HFF-Myc (cell line): ENCODE data around the gene NCR2.

Source experiments
- DNase-seq: peaks from one replicate; pipeline ENCODE4 v3.0.0-alpha.2; 2011; ENCODE audit warnings: low read depth; ENCODE audit errors: extremely low read depth
- H3K4me3 ChIP-seq: replicated peaks from 2 replicates; pipeline ENCODE4 v1.5.1; 2011; ENCODE audit warnings: low read depth, mild to moderate bottlenecking, control low read depth, low read length
- CTCF ChIP-seq: IDR thresholded peaks from 2 replicates; pipeline ENCODE4 v1.5.1; 2012; ENCODE audit warnings: mild to moderate bottlenecking, low read depth, low read length, control low read depth; ENCODE audit errors: missing control alignments

The NCR2 gene

GRCh38 chr6:41370488-41371111 lies 35.2 kb downstream of the NCR2 start:
- no peak for DNase-seq
- no peak overlapping the region for H3K4me3 ChIP-seq
- no peak for TF ChIP-seq CTCF

- peak; percentile 16 for TF ChIP-seq CTCF
- no peak overlapping the region for H3K4me3 ChIP-seq
- no peak for DNase-seq
These were observed 36.1 kb downstream of the NCR2 start for GRCh38 chr6:41371461-41371991.

- no peak for TF ChIP-seq CTCF
- no peak for DNase-seq
- no peak overlapping the region for H3K4me3 ChIP-seq
These were observed 36.8 kb downstream of the NCR2 start for GRCh38 chr6:41371992-41372831.

- no peak overlapping the region for H3K4me3 ChIP-seq
- no peak for TF ChIP-seq CTCF
- no peak for DNase-seq
These were observed 37.6 kb downstream of the NCR2 start for GRCh38 chr6:41372832-41373626.

- no peak for TF ChIP-seq CTCF
- DNase-seq = no peak
- H3K4me3 ChIP-seq = no peak overlapping the region
These were observed 38.2 kb downstream of the NCR2 start for GRCh38 chr6:41373627-41373918.

GRCh38 chr6:41373919-41374617 lies 38.7 kb downstream of the NCR2 start:
- DNase-seq = no peak
- TF ChIP-seq CTCF = no peak
- no peak overlapping the region for H3K4me3 ChIP-seq
